HUES64 (cell line): ENCODE results near the gene SPACA9.

Experiments used
- H3K27ac ChIP-seq: 2 replicates; pipeline ENCODE4 v1.7.0; 2013; ENCODE audit warnings: low read depth, low read length, inconsistent platforms
- H3K27me3 ChIP-seq: 2 replicates; pipeline ENCODE4 v1.6.1; 2013; ENCODE audit warnings: mild to moderate bottlenecking, low read length; ENCODE audit not compliant: insufficient read depth
- H3K36me3 ChIP-seq: 2 replicates; pipeline ENCODE4 v1.6.1; 2013; ENCODE audit warnings: mild to moderate bottlenecking, low read length; ENCODE audit not compliant: insufficient read depth
- H3K4me1 ChIP-seq: 2 replicates; pipeline ENCODE4 v1.6.1; 2013; ENCODE audit warnings: mild to moderate bottlenecking, low read length, moderate library complexity; ENCODE audit not compliant: insufficient read depth
- H3K4me3 ChIP-seq: 2 replicates; pipeline ENCODE4 v1.5.1; 2013; ENCODE audit warnings: mild to moderate bottlenecking, low read length, moderate library complexity
- H3K9ac ChIP-seq: 2 replicates; pipeline ENCODE4 v1.6.1; 2013; ENCODE audit warnings: mild to moderate bottlenecking, low read depth, low read length
- H3K9me3 ChIP-seq: 2 replicates; pipeline ENCODE4 v1.6.1; 2013; ENCODE audit warnings: low read depth, low read length; ENCODE audit not compliant: insufficient read depth
- WGBS: fragments of 150-250, 120-280 bp; methylation state at CpG from one replicate; pipeline ENCODE4 v1.1.7; 2013; ENCODE audit warnings: missing lambda C conversion rate; 5-methylcytosine and 5-hydroxymethylcytosine counted together

SPACA9 gene

GRCh38 chr9:132919614-132920268 lies 41.0 kb downstream of the SPACA9 start:
- Histone ChIP-seq H3K36me3 (peaks cover 94% of the 10 kb centered on the region), H3K4me3 (no peak overlapping the region), H3K4me1 (no peaks in the 10 kb centered on the region), H3K27ac (no peak overlapping the region), H3K9ac (no peak overlapping the region), H3K9me3 (no peaks in the 10 kb centered on the region), H3K27me3 (no peaks in the 10 kb centered on the region)
- WGBS: 95% methylated on average over 7 of the region's 7 CpGs

- Histone ChIP-seq H3K27me3 (no peaks in the 10 kb centered on the region), H3K4me1 (no peaks in the 10 kb centered on the region), H3K27ac (no peak overlapping the region), H3K9me3 (no peaks in the 10 kb centered on the region), H3K4me3 (no peak overlapping the region), H3K9ac (no peak overlapping the region), H3K36me3 (peaks cover 96% of the 10 kb centered on the region)
- 96% methylated on average over 9 of the region's 9 CpGs for WGBS
These were observed 44.7 kb downstream of the SPACA9 start for GRCh38 chr9:132923346-132923902.

GRCh38 chr9:132927704-132928103 lies 49.0 kb downstream of the SPACA9 start:
- H3K4me3 ChIP-seq: no peak overlapping the region
- no peak overlapping the region for H3K27ac ChIP-seq
- H3K9me3 ChIP-seq: no peaks in the 10 kb centered on the region
- peaks cover 69% of the 10 kb centered on the region for H3K36me3 ChIP-seq
- H3K9ac ChIP-seq: no peak overlapping the region
- no peaks in the 10 kb centered on the region for H3K27me3 ChIP-seq
- no peaks in the 10 kb centered on the region for H3K4me1 ChIP-seq
- WGBS: 89% methylated on average over 7 of the region's 7 CpGs

GRCh38 chr9:132931178-132931735 lies 52.6 kb downstream of the SPACA9 start:
- Histone ChIP-seq H3K27ac (no peak overlapping the region), H3K9ac (no peak overlapping the region), H3K27me3 (no peaks in the 10 kb centered on the region), H3K4me1 (no peaks in the 10 kb centered on the region), H3K36me3 (peaks cover 38% of the 10 kb centered on the region), H3K9me3 (no peaks in the 10 kb centered on the region), H3K4me3 (no peak overlapping the region)
- WGBS: 84% methylated on average over 9 of the region's 9 CpGs

- no peak overlapping the region for H3K27ac ChIP-seq
- H3K27me3 ChIP-seq: no peaks in the 10 kb centered on the region
- 95% methylated on average over 6 of the region's 6 CpGs for WGBS
- no peaks in the 10 kb centered on the region for H3K9me3 ChIP-seq
- H3K4me1 ChIP-seq: peaks cover 7% of the 10 kb centered on the region
- no peak overlapping the region for H3K9ac ChIP-seq
- no peak overlapping the region for H3K4me3 ChIP-seq
- H3K36me3 ChIP-seq: peaks cover 12% of the 10 kb centered on the region
These were observed 56.3 kb downstream of the SPACA9 start for GRCh38 chr9:132935026-132935425.

- Histone ChIP-seq H3K9ac (no peak overlapping the region), H3K4me1 (peaks cover 17% of the 10 kb centered on the region), H3K36me3 (peaks cover 4% of the 10 kb centered on the region; the same call in 1 of the 2 replicates), H3K9me3 (no peaks in the 10 kb centered on the region), H3K4me3 (no peak overlapping the region), H3K27ac (no peak overlapping the region), H3K27me3 (no peaks in the 10 kb centered on the region)
- WGBS: 96% methylated on average over 7 of the region's 7 CpGs
These were observed 58.8 kb downstream of the SPACA9 start for GRCh38 chr9:132937463-132937901.

- WGBS: 83% methylated on average over 1 of the region's 1 CpG
These were observed 60.5 kb downstream of the SPACA9 start for GRCh38 chr9:132939169-132939568.

More at GRCh38 chr9:132939169-132939568, 60.5 kb downstream of the SPACA9 start:
- peaks cover 4% of the 10 kb centered on the region; the same call in 1 of the 2 replicates for H3K36me3 ChIP-seq
- no peak overlapping the region for H3K4me3 ChIP-seq
- H3K27me3 ChIP-seq: no peaks in the 10 kb centered on the region
- no peaks in the 10 kb centered on the region for H3K9me3 ChIP-seq
- H3K4me1 ChIP-seq: peaks cover 28% of the 10 kb centered on the region
- H3K9ac ChIP-seq: no peak overlapping the region
- no peak overlapping the region for H3K27ac ChIP-seq
